Right atrium auricular region (tissue), 2 donors: ENCODE data around the gene KLF2. TPM values are rescaled to one million over a fixed set of nuclear protein-coding genes. Genes with fewer than 3 reads are reported as not detected.
A peak's percentile ranks its signal among the peaks of the same experiment; 100 is the strongest.

Source experiments
- DNase-seq: peaks from one replicate; pipeline ENCODE4 v3.0.0-alpha.2; 2019; ENCODE audit warnings: low spot score
- H3K27ac ChIP-seq, 2 donors: fragments of 200-600 bp; sonication (generic); 1 replicate in 1 of 2; 2 replicates in 1 of 2; pipeline ENCODE4 v1.5.1; 2016 to 2019
- H3K27me3 ChIP-seq, 2 donors: fragments of 200-600 bp; sonication (generic); one replicate each; pipeline versions ENCODE4 v1.5.1 to v1.6.0; 2017 to 2019
- H3K36me3 ChIP-seq: fragments of 200-600 bp; sonication (generic); one replicate; pipeline ENCODE4 v1.5.1; 2016
- H3K4me1 ChIP-seq, 2 donors: fragments of 200-600 bp; sonication (generic); one replicate each; pipeline versions ENCODE4 v1.5.1 to v1.6.0; 2017 to 2019
- H3K4me3 ChIP-seq, 2 donors: fragments of 200-600 bp; sonication (generic); 1 replicate in 1 of 2; 2 replicates in 1 of 2; pipeline ENCODE4 v1.5.1; 2017 to 2019; ENCODE audit warnings: mild to moderate bottlenecking in 1 of 2, moderate library complexity in 1 of 2
- H3K9me3 ChIP-seq, 2 donors: fragments of 200-600 bp; sonication (generic); one replicate each; pipeline ENCODE4 v1.5.1; 2019
- CTCF ChIP-seq, 2 donors: fragments of 200-600 bp; sonication (generic); IDR thresholded peaks; one replicate each; pipeline ENCODE4 v1.5.1; 2019; ENCODE audit warnings: antibody characterized with exemption in 2 of 2
- total RNA-seq, 2 donors: library from RNA; depleted of rRNA; stranded (reverse); fragments of >200 nt; gene quantifications; one replicate each; pipeline ENCODE4 v1.1.0, GENCODE V29; 2016

KLF2 gene
- total RNA-seq, 2 donors from 2014 or later, result 40.9 to 82.3 TPM

DNA sequence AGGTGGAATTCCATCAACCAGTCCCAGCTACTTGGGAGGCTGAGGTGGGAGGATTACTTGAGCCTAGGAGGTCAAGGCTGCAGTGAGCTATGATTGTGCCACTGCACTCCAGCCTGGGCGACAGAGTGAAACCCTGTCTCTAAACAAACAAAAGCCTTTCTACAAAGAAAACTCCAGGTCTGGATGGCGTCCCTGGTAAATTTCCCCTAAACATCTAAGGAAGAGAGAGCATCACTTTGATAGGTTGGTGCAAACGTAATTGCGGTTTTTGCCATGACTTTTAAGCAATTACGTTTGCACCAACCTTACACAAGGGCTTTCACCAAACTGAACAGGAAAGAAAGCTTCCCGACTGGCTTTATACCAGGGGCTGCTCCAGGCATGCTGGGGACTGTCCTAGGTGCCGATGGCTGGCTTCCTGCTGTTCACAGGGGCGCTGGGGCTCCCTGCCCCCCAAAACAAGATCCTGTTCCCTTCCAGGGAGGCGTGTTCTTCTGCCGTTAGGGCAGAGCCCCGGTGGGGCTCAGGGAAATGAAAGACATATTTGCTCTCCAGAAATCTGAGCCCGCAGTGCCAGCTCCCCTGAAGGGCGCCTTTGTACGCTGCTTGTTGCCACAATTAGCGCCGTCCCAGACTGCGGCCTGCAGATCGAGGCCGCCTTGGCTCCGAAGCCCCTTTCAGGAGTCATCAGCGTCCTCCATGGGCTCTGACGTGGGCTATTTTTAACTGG is 38.7 kb upstream of the KLF2 start:
- H3K27ac ChIP-seq, result peak overlapping the region; percentile 95 to 97
- peaks cover 0 to 62% of the 10 kb centered on the region in 2 donors for H3K4me1 ChIP-seq
- DNase-seq, result no peak
- no peaks in the 10 kb centered on the region for H3K27me3 ChIP-seq
- H3K9me3 ChIP-seq, result no peaks in the 10 kb centered on the region
- TF ChIP-seq CTCF (IDR thresholded peaks at IDR 0.05), result no peak
- no peaks in the 10 kb centered on the region for H3K36me3 ChIP-seq
- H3K4me3 ChIP-seq, result no peak overlapping the region

DNA sequence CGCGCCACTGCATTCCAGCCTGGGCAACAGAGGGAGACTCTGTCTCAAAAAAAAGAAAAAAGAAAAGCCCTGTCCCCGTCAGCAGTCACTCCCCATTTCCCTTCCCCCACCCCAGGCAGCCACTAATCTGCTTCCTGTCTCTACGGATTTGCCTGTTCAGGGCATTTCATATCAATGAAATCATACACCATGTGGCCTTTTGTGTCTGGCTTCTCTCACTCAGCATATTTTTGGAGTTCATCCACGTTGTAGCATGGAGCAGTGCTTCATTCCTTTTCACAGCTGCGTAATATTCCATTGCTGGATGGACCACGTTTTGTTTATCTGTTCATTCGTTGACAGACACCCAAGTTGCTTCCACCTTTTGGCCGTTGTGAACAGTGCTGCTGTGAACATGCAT is 36.1 kb upstream of the KLF2 start:
- Histone ChIP-seq H3K27ac (no peak overlapping the region), H3K9me3 (no peaks in the 10 kb centered on the region), H3K4me3 (no peak overlapping the region), H3K36me3 (no peaks in the 10 kb centered on the region), H3K4me1 (peaks cover 0 to 69% of the 10 kb centered on the region in 2 donors), H3K27me3 (no peaks in the 10 kb centered on the region)
- no peak for DNase-seq
- no peak for TF ChIP-seq CTCF (IDR thresholded peaks at IDR 0.05)

- peaks cover 0 to 67% of the 10 kb centered on the region in 2 donors for H3K4me1 ChIP-seq
These were observed 35.0 kb upstream of the KLF2 start for GRCh38 chr19:16289594-16289993.

GRCh38 chr19:16290692-16291091 is 33.9 kb upstream of the KLF2 start:
- peaks cover 0 to 56% of the 10 kb centered on the region in 2 donors for H3K4me1 ChIP-seq
- TF ChIP-seq CTCF (IDR thresholded peaks at IDR 0.05), result no peak
- no peaks in the 10 kb centered on the region for H3K36me3 ChIP-seq
- no peaks in the 10 kb centered on the region for H3K27me3 ChIP-seq
- peak overlapping the region; percentile 58 to 85 for H3K27ac ChIP-seq
- no peaks in the 10 kb centered on the region for H3K9me3 ChIP-seq
- DNase-seq, result no peak
- H3K4me3 ChIP-seq, result no peak overlapping the region

More at GRCh38 chr19:16289594-16289993, 35.0 kb upstream of the KLF2 start:
- DNase-seq, result no peak
- no peaks in the 10 kb centered on the region for H3K36me3 ChIP-seq
- H3K27me3 ChIP-seq, result no peaks in the 10 kb centered on the region
- no peaks in the 10 kb centered on the region for H3K9me3 ChIP-seq
- TF ChIP-seq CTCF (IDR thresholded peaks at IDR 0.05), result no peak
- H3K4me3 ChIP-seq, result no peak overlapping the region
- no peak overlapping the region for H3K27ac ChIP-seq

GRCh38 chr19:16293118-16294091 is 31.2 kb upstream of the KLF2 start:
- no peaks in the 10 kb centered on the region for H3K9me3 ChIP-seq
- DNase-seq, result peak; percentile 94
- peak overlapping the region; percentile 85 to 89 for H3K27ac ChIP-seq
- H3K36me3 ChIP-seq, result no peaks in the 10 kb centered on the region
- TF ChIP-seq CTCF (IDR thresholded peaks at IDR 0.05), result no peak
- no peaks in the 10 kb centered on the region for H3K27me3 ChIP-seq
- peaks cover 0 to 40% of the 10 kb centered on the region in 2 donors for H3K4me1 ChIP-seq
- peak overlapping the region; percentile 3 to 33 for H3K4me3 ChIP-seq
